HG03175 (cell line): ENCODE data around the gene SND1.
"Not testable (repeated sequence)": the region's sequence is repeated elsewhere in the genome, so short reads cannot be mapped to it uniquely, and the experiment has no call there.

ENCODE experiments used
- ATAC-seq: cut with Tn5 transposase; IDR thresholded peaks from one replicate; pipeline ENCODE4 v1.9.1; 2021; ENCODE audit warnings: mild to moderate bottlenecking, moderate library complexity; ENCODE audit not compliant: unreplicated experiment

The SND1 gene

GRCh38 chr7:128105228-128106022 lies 453.4 kb downstream of the SND1 start:
- ATAC-seq, result no peak

DNA sequence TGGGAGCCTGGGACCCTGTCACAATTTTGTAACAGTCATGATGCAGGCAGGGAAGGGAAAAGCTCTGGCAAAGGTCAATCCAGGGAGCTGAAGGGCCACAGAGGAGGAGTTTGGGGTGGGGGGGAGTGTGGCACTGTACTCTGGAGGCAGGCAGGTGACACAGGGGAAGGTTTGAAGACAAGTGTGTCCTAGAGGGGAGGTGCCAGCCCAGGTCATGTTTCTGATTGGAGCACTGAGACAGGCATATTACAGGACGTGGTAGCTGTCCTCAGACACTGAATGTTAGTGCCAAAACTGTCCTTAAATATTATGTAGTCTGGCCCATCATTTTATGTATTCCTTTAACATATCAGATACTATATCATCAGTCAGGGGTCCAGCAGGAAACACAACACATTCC lies 454.8 kb downstream of the SND1 start:
- ATAC-seq, result no peak

GRCh38 chr7:128107516-128107915 lies 455.5 kb downstream of the SND1 start:
- ATAC-seq, result not testable (repeated sequence)

- ATAC-seq, result no peak
These were observed 456.1 kb downstream of the SND1 start for GRCh38 chr7:128108129-128108528.

DNA sequence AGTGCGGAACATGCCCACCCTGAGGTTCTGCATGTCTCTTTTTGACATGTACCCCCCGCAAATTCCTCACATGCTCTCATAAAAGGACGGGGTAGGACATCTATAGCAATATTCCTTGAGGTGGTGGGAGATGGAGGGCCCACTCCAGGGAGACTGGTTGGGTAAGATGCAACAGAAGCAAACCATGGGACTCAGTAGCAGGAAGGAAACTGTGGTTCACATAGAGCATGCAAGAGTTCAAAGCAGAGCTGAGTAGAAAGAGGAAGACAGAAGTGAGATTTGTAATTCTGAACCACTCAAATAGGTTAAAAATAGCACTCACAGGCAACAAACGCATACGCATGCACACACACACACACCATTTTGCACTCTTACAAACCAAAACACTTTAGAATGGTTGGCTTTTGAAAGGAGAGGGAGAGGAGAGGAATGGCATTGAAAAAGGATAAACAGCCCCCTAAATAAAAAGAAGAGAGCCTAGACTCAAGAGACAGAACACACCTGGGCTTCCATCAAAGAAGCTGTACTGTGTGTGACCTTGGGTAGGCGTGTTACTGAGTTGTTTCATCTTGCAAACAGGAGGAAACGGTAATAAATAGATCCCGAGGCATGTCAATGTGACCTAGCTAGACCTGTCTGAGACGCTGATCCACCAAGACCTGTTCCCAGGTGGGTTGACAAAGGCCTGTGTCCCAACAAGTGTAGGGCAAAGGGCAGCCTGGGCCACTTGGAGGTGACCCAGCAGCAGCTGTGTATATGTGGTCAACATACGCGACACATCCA lies 456.8 kb downstream of the SND1 start:
- peak; percentile 88 for ATAC-seq

DNA sequence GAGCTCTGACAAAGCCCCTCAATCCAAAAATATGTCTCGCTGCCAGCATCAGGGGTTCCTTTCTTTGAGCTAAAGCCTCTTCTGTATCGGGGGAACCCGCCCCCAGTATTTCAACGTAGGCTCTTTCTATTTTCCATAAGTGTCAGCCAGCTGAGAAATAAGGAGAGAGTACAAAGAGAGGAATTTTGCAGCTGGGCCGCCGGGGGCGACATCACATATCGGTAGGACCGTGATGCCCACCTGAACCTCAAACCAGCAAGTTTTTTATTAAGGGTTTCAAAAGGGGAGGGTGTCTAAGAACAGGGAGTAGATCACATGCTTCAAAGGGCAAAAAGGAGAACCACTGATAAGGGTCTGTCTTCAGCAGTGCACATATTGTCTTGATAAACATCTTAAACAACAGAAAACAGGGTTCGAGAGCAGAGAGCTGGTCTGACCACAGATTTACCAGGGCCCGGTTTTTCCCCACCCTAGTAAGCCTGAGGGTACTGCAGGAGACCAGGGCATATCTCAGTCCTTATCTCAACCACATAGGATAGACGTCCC lies 457.5 kb downstream of the SND1 start:
- not testable (repeated sequence) for ATAC-seq

GRCh38 chr7:128110641-128111364 lies 458.8 kb downstream of the SND1 start:
- ATAC-seq, result no peak

GRCh38 chr7:128112018-128112780 lies 460.2 kb downstream of the SND1 start:
- ATAC-seq, result no peak

GRCh38 chr7:128112781-128113221 lies 460.8 kb downstream of the SND1 start:
- ATAC-seq, result no peak

GRCh38 chr7:128113839-128114238 lies 461.8 kb downstream of the SND1 start:
- no peak for ATAC-seq

- no peak for ATAC-seq
These were observed 462.8 kb downstream of the SND1 start for GRCh38 chr7:128114806-128115205.

DNA sequence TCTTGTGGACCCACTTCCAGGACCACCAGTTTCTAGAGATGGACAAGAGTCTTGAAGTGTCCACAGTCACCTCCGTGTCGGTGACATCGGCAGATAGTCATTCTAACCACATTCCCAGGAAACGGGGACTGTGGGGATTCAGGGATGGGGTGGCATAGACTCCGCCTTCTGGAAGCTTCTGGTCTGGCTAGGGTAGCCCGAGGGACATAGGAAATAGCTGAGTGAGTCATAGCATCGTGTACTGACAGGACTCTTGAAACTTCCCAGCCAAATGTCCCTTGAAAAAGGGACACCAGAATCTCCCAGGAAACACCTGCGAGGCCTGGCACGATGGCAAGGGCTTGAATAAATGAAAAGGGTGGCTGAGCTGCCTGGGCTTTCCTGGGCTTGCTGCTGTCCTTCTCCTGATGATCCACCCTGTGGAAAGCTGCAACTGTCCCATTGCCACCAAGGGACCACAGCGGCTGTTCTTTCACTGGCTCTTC lies 463.4 kb downstream of the SND1 start:
- no peak for ATAC-seq

DNA sequence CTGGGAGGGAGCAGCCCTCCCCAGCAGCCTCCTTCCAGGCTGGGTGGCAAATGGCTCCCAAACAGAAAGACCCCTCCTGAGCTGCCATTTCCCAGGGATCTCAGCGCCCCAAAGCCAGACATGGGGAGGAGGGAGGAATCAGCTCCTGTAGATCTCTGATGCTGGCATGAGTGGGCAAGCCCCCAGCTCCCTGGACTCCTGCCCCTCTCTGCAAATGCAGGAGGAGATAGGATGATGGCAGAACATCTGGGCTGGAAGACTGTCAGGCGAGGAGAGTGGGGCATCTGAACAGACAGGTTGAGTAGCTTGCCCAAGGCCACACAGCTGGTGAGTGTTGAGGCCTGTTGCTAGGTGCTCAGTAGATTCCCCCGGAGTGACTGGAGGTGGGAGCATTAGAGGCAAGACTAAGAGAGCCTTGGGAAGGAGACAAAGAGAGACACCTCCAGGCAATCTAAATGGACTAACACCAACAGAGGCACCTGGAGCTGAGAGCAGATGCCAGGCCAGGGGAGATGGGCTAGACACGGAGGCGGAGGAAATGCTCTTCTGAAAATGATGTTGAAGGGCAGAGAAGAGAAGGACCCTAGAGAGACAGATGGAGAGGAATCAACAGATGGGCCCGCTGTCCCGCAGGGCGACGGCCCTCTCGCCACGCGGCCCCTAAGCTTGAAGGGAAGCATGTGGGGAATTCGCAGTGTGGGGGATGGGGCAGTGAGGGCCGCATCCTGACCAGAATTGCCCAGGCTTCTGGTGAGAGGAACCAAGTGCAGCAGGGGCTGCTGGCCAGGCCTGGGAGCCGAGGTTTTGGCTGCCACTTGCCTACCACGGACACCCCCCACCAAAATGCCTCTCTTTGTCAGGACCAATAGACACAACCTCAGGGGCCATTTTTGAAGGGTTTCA lies 464.1 kb downstream of the SND1 start:
- ATAC-seq, result no peak

DNA sequence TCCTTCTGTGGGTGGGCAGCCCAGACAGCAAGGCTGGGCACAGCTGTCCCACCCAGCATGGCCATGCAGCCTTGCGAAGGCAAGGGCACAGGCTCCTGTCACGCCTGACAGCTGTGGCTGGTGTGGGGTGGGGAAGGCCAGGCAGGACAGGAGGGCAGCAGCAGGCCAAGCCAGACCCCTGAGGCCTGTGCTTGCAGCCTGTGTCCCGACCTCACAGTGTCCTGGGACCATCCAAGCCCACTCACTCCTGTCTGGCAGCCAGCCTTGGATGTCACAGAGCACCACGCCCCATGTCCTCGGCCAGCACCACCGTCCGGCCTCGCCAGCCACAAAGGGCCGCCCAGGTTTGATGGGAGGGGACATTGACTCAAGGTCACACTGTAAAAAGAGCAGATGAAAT lies 464.7 kb downstream of the SND1 start:
- no peak for ATAC-seq

DNA sequence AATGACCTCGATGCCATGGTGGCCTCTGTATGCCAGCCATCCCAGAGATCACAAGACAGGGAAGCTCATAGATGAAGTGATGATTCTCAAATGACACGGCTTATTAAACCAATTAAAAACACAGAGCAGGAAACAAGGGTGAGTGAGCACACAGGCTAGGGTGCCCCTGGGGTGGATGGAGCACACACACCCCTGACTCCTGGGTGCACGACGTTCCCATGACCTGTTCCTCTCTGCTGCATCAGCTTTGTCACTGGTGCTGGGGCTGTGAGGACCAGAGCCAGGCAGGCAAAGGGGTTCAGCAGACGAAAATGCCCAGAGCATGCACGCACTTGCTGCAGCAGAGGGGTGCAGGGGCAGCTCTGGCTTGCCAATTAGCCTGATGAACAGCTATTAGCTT lies 465.7 kb downstream of the SND1 start:
- ATAC-seq, result no peak

DNA sequence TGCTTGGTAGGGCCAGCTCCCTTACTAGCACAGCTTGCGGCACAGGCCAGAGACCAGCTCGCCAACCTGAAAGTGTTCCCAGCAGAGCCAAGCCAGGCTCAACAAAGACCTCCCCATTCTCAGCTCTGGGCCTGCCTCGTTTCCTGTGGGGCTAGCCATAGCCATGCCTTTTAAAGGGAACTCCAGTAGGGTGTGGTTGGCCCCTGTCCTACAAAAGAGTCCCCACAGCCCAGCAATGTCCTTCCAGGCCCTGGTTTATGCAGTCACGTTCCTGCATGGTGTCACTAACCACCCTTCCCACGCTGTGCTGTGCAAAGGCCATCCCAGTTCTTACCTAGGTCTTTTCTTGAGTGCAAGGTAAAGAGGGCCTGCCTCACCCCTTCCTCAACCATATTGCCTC lies 467.0 kb downstream of the SND1 start:
- no peak for ATAC-seq

- no peak for ATAC-seq
These were observed 468.1 kb downstream of the SND1 start for GRCh38 chr7:128120116-128120515.

GRCh38 chr7:128120976-128121490 lies 469.0 kb downstream of the SND1 start:
- ATAC-seq, result no peak
